Measurements from ENCODE around the gene ITGB7. TPM values are rescaled to one million over a fixed set of nuclear protein-coding genes. Genes with fewer than 3 reads are reported as not detected.

ITGB7 gene
- total and polyA plus RNA-seq, 5 donors from 2014 or later, result 279 to 382 (median 324) TPM

- peaks cover 8% of the 10 kb centered on the region for H3K27me3 Mint-ChIP-seq
- H3K27ac ChIP-seq (ENCODE audit: insufficient read depth, low read length, poor library complexity, severe bottlenecking), result no peak overlapping the region
- peaks cover 0 to 2% (median 0%) of the 10 kb centered on the region in 4 donors for H3K4me1 Mint-ChIP-seq
- H3K27me3 ChIP-seq (ENCODE audit: control insufficient read depth, insufficient read depth, low read length), result no peaks in the 10 kb centered on the region
- H3K4me1 ChIP-seq (ENCODE audit: control insufficient read depth, insufficient read depth, low read length, poor library complexity, severe bottlenecking), result no peaks in the 10 kb centered on the region
- H3K36me3 Mint-ChIP-seq, result no peaks in the 10 kb centered on the region
- no peaks in the 10 kb centered on the region for H3K9me3 ChIP-seq (ENCODE audit: control insufficient read depth in 2 of 2, low read length in 2 of 2)
- no peak overlapping the region for H3K4me3 Mint-ChIP-seq
- ATAC-seq (ENCODE audit: low read depth in 2 of 2), result no peak
- no peaks in the 10 kb centered on the region for H3K36me3 ChIP-seq (ENCODE audit: control insufficient read depth, insufficient read depth, low read length)
- no peaks in the 10 kb centered on the region for H3K9me3 Mint-ChIP-seq
- H3K4me3 ChIP-seq (ENCODE audit: low read depth, low read length), result no peak overlapping the region
- DNase-seq, result no peak
- H3K27ac Mint-ChIP-seq, result no peak overlapping the region
Measured at GRCh38 chr12:53151039-53151438, 56.0 kb downstream of the ITGB7 start.

- Mint-ChIP-seq H3K36me3 (peaks cover 3% of the 10 kb centered on the region), H3K27ac (no peak overlapping the region), H3K9me3 (no peaks in the 10 kb centered on the region), H3K4me3 (no peak overlapping the region), H3K27me3 (peaks cover 8% of the 10 kb centered on the region), H3K4me1 (peaks cover 0 to 2% (median 0%) of the 10 kb centered on the region in 4 donors)
- H3K36me3 ChIP-seq (ENCODE audit: control insufficient read depth, insufficient read depth, low read length), result no peaks in the 10 kb centered on the region
- no peak overlapping the region for H3K4me3 ChIP-seq (ENCODE audit: low read depth, low read length)
- H3K4me1 ChIP-seq (ENCODE audit: control insufficient read depth, insufficient read depth, low read length, poor library complexity, severe bottlenecking), result no peaks in the 10 kb centered on the region
- ATAC-seq (ENCODE audit: low read depth in 2 of 2) (no peak), DNase-seq (no peak)
- H3K9me3 ChIP-seq (ENCODE audit: control insufficient read depth in 2 of 2, low read length in 2 of 2), result no peaks in the 10 kb centered on the region
- no peaks in the 10 kb centered on the region for H3K27me3 ChIP-seq (ENCODE audit: control insufficient read depth, insufficient read depth, low read length)
- no peak overlapping the region for H3K27ac ChIP-seq (ENCODE audit: insufficient read depth, low read length, poor library complexity, severe bottlenecking)
Measured at GRCh38 chr12:53147653-53148052, 59.4 kb downstream of the ITGB7 start.

- peaks cover 0 to 2% (median 0%) of the 10 kb centered on the region in 7 donors for H3K9me3 Mint-ChIP-seq
- H3K4me1 Mint-ChIP-seq, result peaks cover 0 to 2% (median 0%) of the 10 kb centered on the region in 4 donors
- Histone ChIP-seq H3K4me1 (ENCODE audit: control insufficient read depth, insufficient read depth, low read length, poor library complexity, severe bottlenecking) (no peaks in the 10 kb centered on the region), H3K27me3 (ENCODE audit: control insufficient read depth, insufficient read depth, low read length) (no peaks in the 10 kb centered on the region), H3K4me3 (ENCODE audit: low read depth, low read length) (no peak overlapping the region), H3K27ac (ENCODE audit: insufficient read depth, low read length, poor library complexity, severe bottlenecking) (no peak overlapping the region), H3K9me3 (ENCODE audit: control insufficient read depth in 2 of 2, low read length in 2 of 2) (no peaks in the 10 kb centered on the region), H3K36me3 (ENCODE audit: control insufficient read depth, insufficient read depth, low read length) (no peaks in the 10 kb centered on the region)
- H3K27me3 Mint-ChIP-seq, result peaks cover 8% of the 10 kb centered on the region
- no peak overlapping the region for H3K4me3 Mint-ChIP-seq
- ATAC-seq (ENCODE audit: low read depth in 2 of 2) (no peak), DNase-seq (no peak)
- no peak overlapping the region for H3K27ac Mint-ChIP-seq
- H3K36me3 Mint-ChIP-seq, result peaks cover 3% of the 10 kb centered on the region
Measured at GRCh38 chr12:53147181-53147580, 59.9 kb downstream of the ITGB7 start.

GRCh38 chr12:53145383-53146260, 61.4 kb downstream of the ITGB7 start:
- Histone ChIP-seq H3K36me3 (ENCODE audit: control insufficient read depth, insufficient read depth, low read length) (no peaks in the 10 kb centered on the region), H3K27me3 (ENCODE audit: control insufficient read depth, insufficient read depth, low read length) (no peaks in the 10 kb centered on the region), H3K4me1 (ENCODE audit: control insufficient read depth, insufficient read depth, low read length, poor library complexity, severe bottlenecking) (no peaks in the 10 kb centered on the region), H3K4me3 (ENCODE audit: low read depth, low read length) (no peak overlapping the region), H3K9me3 (ENCODE audit: control insufficient read depth in 2 of 2, low read length in 2 of 2) (no peaks in the 10 kb centered on the region), H3K27ac (ENCODE audit: insufficient read depth, low read length, poor library complexity, severe bottlenecking) (no peak overlapping the region)
- Mint-ChIP-seq H3K4me1 (no peaks in the 10 kb centered on the region), H3K27me3 (no peaks in the 10 kb centered on the region), H3K4me3 (no peak overlapping the region), H3K27ac (no peak overlapping the region), H3K36me3 (peaks cover 3% of the 10 kb centered on the region), H3K9me3 (peaks cover 0 to 3% (median 0%) of the 10 kb centered on the region in 7 donors)
- no peak for DNase-seq
- ATAC-seq (ENCODE audit: low read depth in 2 of 2), result no peak

GRCh38 chr12:53143355-53143754, 63.7 kb downstream of the ITGB7 start:
- H3K4me1 ChIP-seq (ENCODE audit: control insufficient read depth, insufficient read depth, low read length, poor library complexity, severe bottlenecking), result no peaks in the 10 kb centered on the region
- Mint-ChIP-seq H3K27me3 (peaks cover 6% of the 10 kb centered on the region), H3K4me1 (peaks cover 0 to 2% (median 0%) of the 10 kb centered on the region in 4 donors), H3K27ac (no peak overlapping the region), H3K36me3 (peaks cover 7% of the 10 kb centered on the region), H3K4me3 (no peak overlapping the region), H3K9me3 (peaks cover 0 to 4% (median 0%) of the 10 kb centered on the region in 7 donors)
- H3K36me3 ChIP-seq (ENCODE audit: control insufficient read depth, insufficient read depth, low read length), result no peaks in the 10 kb centered on the region
- no peak overlapping the region for H3K4me3 ChIP-seq (ENCODE audit: low read depth, low read length)
- peaks cover 0 to 6% of the 10 kb centered on the region in 2 experiments for H3K9me3 ChIP-seq (ENCODE audit: control insufficient read depth in 2 of 2, low read length in 2 of 2)
- H3K27me3 ChIP-seq (ENCODE audit: control insufficient read depth, insufficient read depth, low read length), result peaks cover 4% of the 10 kb centered on the region
- ATAC-seq (ENCODE audit: low read depth in 2 of 2) (no peak), DNase-seq (no peak)
- H3K27ac ChIP-seq (ENCODE audit: insufficient read depth, low read length, poor library complexity, severe bottlenecking), result no peak overlapping the region

Other genes with a start within 250 kb of the ITGB7 start
- gene EIF4B, start 200.8 kb downstream of the ITGB7 start, total RNA-seq, result 506 TPM
- gene EIF4B, start 200.8 kb downstream of the ITGB7 start, polyA plus RNA-seq, result 100 to 1,000 TPM in 2 of 4 donors, 10 to 100 TPM in 2; 71.3 to 116 (median 103) TPM
- gene TNS2, start 157.2 kb downstream of the ITGB7 start, total RNA-seq, result 1.4 TPM
- under 1 TPM in 1 of 4 donors, not detected in 3; 0.09 TPM for gene TNS2, start 157.2 kb downstream of the ITGB7 start, polyA plus RNA-seq
- gene SPRYD3, start 127.9 kb downstream of the ITGB7 start, total RNA-seq, result 25.9 TPM
- gene SPRYD3, start 127.9 kb downstream of the ITGB7 start, polyA plus RNA-seq, result 10 to 100 TPM; 34.1 to 59.2 (median 45.9) TPM
- gene IGFBP6, start 109.6 kb downstream of the ITGB7 start, total RNA-seq, result not detected
- under 1 TPM in 1 of 4 donors, not detected in 3; 0.84 TPM for gene IGFBP6, start 109.6 kb downstream of the ITGB7 start, polyA plus RNA-seq
- gene SOAT2, start 103.8 kb downstream of the ITGB7 start, total RNA-seq, result 0.37 TPM
- not detected for gene SOAT2, start 103.8 kb downstream of the ITGB7 start, polyA plus RNA-seq
- gene ZNF740, start 26.5 kb downstream of the ITGB7 start, total RNA-seq, result 32.6 TPM
- 1 to 10 TPM; 2.3 to 3.1 (median 2.7) TPM for gene ZNF740, start 26.5 kb downstream of the ITGB7 start, polyA plus RNA-seq
- gene CSAD, start 26.3 kb downstream of the ITGB7 start, total RNA-seq, result 68.0 TPM
- 1 to 10 TPM; 1.2 to 2.3 (median 1.6) TPM for gene CSAD, start 26.3 kb downstream of the ITGB7 start, polyA plus RNA-seq
- 16.8 TPM for gene RARG, start 25.0 kb upstream of the ITGB7 start, total RNA-seq
- gene RARG, start 25.0 kb upstream of the ITGB7 start, polyA plus RNA-seq, result 1 to 10 TPM; 1.5 to 5.1 (median 2.4) TPM
- 2.7 TPM for gene ESPL1, start 61.0 kb upstream of the ITGB7 start, total RNA-seq
- gene ESPL1, start 61.0 kb upstream of the ITGB7 start, polyA plus RNA-seq, result under 1 TPM in 3 of 4 donors, not detected in 1; 0.05 to 0.24 (median 0.11) TPM
- gene PFDN5, start 88.3 kb upstream of the ITGB7 start, total RNA-seq, result 506 TPM
- 1,000 to 10,000 TPM; 1,352 to 1,800 (median 1,601) TPM for gene PFDN5, start 88.3 kb upstream of the ITGB7 start, polyA plus RNA-seq
- gene MYG1, start 92.4 kb upstream of the ITGB7 start, total RNA-seq, result 33.9 TPM
- gene MYG1, start 92.4 kb upstream of the ITGB7 start, polyA plus RNA-seq, result 10 to 100 TPM; 85.0 to 98.1 (median 94.4) TPM
- 36.8 TPM for gene AAAS, start 114.4 kb upstream of the ITGB7 start, total RNA-seq
- gene AAAS, start 114.4 kb upstream of the ITGB7 start, polyA plus RNA-seq, result 10 to 100 TPM; 34.0 to 45.9 (median 37.8) TPM
- not detected for gene SP7, start 129.1 kb upstream of the ITGB7 start, total RNA-seq
- under 1 TPM in 1 of 4 donors, not detected in 3; 0.07 TPM for gene SP7, start 129.1 kb upstream of the ITGB7 start, polyA plus RNA-seq
- 79.0 TPM for gene SP1, start 172.9 kb upstream of the ITGB7 start, total RNA-seq
- 1 to 10 TPM; 8.1 to 9.3 (median 8.2) TPM for gene SP1, start 172.9 kb upstream of the ITGB7 start, polyA plus RNA-seq
- not detected for gene AMHR2, start 216.6 kb upstream of the ITGB7 start, total RNA-seq
- not detected for gene AMHR2, start 216.6 kb upstream of the ITGB7 start, polyA plus RNA-seq
- gene PRR13, start 234.5 kb upstream of the ITGB7 start, total RNA-seq, result 187 TPM
- gene PRR13, start 234.5 kb upstream of the ITGB7 start, polyA plus RNA-seq, result 100 to 1,000 TPM; 525 to 639 (median 574) TPM
- 931 TPM for gene PCBP2, start 244.9 kb upstream of the ITGB7 start, total RNA-seq
- 100 to 1,000 TPM; 113 to 150 (median 134) TPM for gene PCBP2, start 244.9 kb upstream of the ITGB7 start, polyA plus RNA-seq

Data from CD4-positive, CD25-positive, alpha-beta regulatory T cell (primary cell).